Measurements from ENCODE around the gene MSH5.
"Not testable (repeated sequence)": the region's sequence is repeated elsewhere in the genome, so short reads cannot be mapped to it uniquely, and the experiment has no call there.

- TF ChIP-seq, protein P1, sequence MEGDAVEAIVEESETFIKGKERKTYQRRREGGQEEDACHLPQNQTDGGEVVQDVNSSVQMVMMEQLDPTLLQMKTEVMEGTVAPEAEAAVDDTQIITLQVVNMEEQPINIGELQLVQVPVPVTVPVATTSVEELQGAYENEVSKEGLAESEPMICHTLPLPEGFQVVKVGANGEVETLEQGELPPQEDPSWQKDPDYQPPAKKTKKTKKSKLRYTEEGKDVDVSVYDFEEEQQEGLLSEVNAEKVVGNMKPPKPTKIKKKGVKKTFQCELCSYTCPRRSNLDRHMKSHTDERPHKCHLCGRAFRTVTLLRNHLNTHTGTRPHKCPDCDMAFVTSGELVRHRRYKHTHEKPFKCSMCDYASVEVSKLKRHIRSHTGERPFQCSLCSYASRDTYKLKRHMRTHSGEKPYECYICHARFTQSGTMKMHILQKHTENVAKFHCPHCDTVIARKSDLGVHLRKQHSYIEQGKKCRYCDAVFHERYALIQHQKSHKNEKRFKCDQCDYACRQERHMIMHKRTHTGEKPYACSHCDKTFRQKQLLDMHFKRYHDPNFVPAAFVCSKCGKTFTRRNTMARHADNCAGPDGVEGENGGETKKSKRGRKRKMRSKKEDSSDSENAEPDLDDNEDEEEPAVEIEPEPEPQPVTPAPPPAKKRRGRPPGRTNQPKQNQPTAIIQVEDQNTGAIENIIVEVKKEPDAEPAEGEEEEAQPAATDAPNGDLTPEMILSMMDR (conservative IDR thresholded peaks at IDR 0.05 in 1 of 2, IDR thresholded peaks at IDR 0.05 in 1 of 2; ENCODE audit: extremely low read depth in 1 of 2, insufficient read depth in 1 of 2, low read depth in 1 of 2, low read length in 2 of 2): not testable (repeated sequence)
- not testable (repeated sequence) for TF ChIP-seq EZH2 (IDR thresholded peaks at IDR 0.05; ENCODE audit: borderline replicate concordance, low read length)
Observed at GRCh38 chr6:31801031-31801927, 61.5 kb downstream of the MSH5 start.
